ENCODE measurements around the gene ARHGAP26. TPM values are rescaled to one million over a fixed set of nuclear protein-coding genes. Genes with fewer than 3 reads are reported as not detected.
A peak's percentile ranks its signal among the peaks of the same experiment; 100 is the strongest.

Gene ARHGAP26
- total and polyA plus RNA-seq, 2 of the 4 experiments (the other 2 are of a cell fraction): 0.54 to 0.56 TPM

- H2BK15ac ChIP-seq (ENCODE audit: low read depth, low read length): peak overlapping the region; percentile 86; the same call in 1 of the 3 replicates
- ATAC-seq (ENCODE audit: low read depth): no peak
- H3K27ac ChIP-seq (ENCODE audit: insufficient read depth, low read length): no peak overlapping the region
- no peak overlapping the region for H4K5ac ChIP-seq (ENCODE audit: low read depth, low read length)
- DNase-seq: no peak
- no peak overlapping the region for H3K23ac ChIP-seq (ENCODE audit: low read depth, low read length)
- WGBS, 2 experiments (ENCODE audit: extremely low coverage in 2 of 2, insufficient read length in 1 of 2): 100% methylated on average over 1 of the region's 5 CpGs; no CpG with 5 or more reads in 1 of the 2 experiments
- ChIA-PET POLR2A (ENCODE audit: unreplicated experiment) (no interaction called here), CTCF (no interaction called here)
- no peak overlapping the region for H3K56ac ChIP-seq (ENCODE audit: extremely low read depth, insufficient read depth, low read length)
- intact Hi-C loops (cut with micrococcal nuclease) (no loop called here), in situ Hi-C loops (cut with MboI; ENCODE audit: low sequenced_read_pairs) (no loop called here), dilution Hi-C loops (cut with HindIII; ENCODE audit: low sequenced_read_pairs, unreplicated experiment) (no loop called here)
- peak overlapping the region; percentile 53 for H2BK120ac ChIP-seq (ENCODE audit: low read depth, low read length)
- no peaks in the 10 kb centered on the region for H3K36me3 ChIP-seq (ENCODE audit: control insufficient read depth, insufficient read depth, low read length)
- no peak overlapping the region; the same call in 1 of the 2 replicates for H2AK5ac ChIP-seq (ENCODE audit: low read depth, low read length)
- BruUV-seq (replicated peaks): no TSS peak
- TF ChIP-seq MAZ (IDR thresholded peaks at IDR 0.05; ENCODE audit: borderline replicate concordance, low read depth, low read length) (no peak), CTCF (conservative IDR thresholded peaks at IDR 0.05; ENCODE audit: low read depth, low read length) (no peak), USF2 (IDR thresholded peaks at IDR 0.05; ENCODE audit: low read depth, low read length) (no peak), RAD21 (IDR thresholded peaks at IDR 0.05; ENCODE audit: low read length) (no peak), BHLHE40 (IDR thresholded peaks at IDR 0.05; ENCODE audit: low read depth, low read length) (no peak), RFX5 (IDR thresholded peaks at IDR 0.05; ENCODE audit: low read depth, low read length) (no peak), MXI1 (IDR thresholded peaks at IDR 0.05; ENCODE audit: borderline replicate concordance, low read depth, low read length) (no peak), FOS (IDR thresholded peaks at IDR 0.05; ENCODE audit: low read depth, low read length) (no peak), CHD1 (IDR thresholded peaks at IDR 0.05; ENCODE audit: low read depth, low read length) (no peak), POLR2A (IDR thresholded peaks at IDR 0.05; ENCODE audit: low read depth, low read length) (no peak), SMC3 (IDR thresholded peaks at IDR 0.05; ENCODE audit: low read depth, low read length) (no peak)
- peaks cover 0 to 18% of the 10 kb centered on the region in 2 experiments; a peak in 1 of 4 replicates for H3K79me1 ChIP-seq (ENCODE audit: low read depth in 1 of 2, low read length in 2 of 2)
- peaks cover 30% of the 10 kb centered on the region for H3K9me1 ChIP-seq (ENCODE audit: insufficient read depth, low read length)
- H4K91ac ChIP-seq (ENCODE audit: insufficient read depth, low read depth, low read length): no peak overlapping the region
- H3K4ac ChIP-seq (ENCODE audit: low read depth, low read length): no peak overlapping the region
- no peaks in the 10 kb centered on the region for H4K20me1 ChIP-seq (ENCODE audit: insufficient read depth, low read length)
- no peak overlapping the region for H3K9ac ChIP-seq (ENCODE audit: low read depth, low read length)
- no peak overlapping the region for H3K4me3 ChIP-seq (ENCODE audit: insufficient read depth, low read depth, low read length)
- peak overlapping the region; percentile 73; the same call in 1 of the 2 replicates for H2BK20ac ChIP-seq (ENCODE audit: low read depth, low read length)
- H2AK9ac ChIP-seq (replicated peaks; ENCODE audit: low read depth, low read length, poor library complexity): no peak overlapping the region
- no peak overlapping the region for H3K4me2 ChIP-seq (ENCODE audit: low read depth, low read length)
- peaks cover 32% of the 10 kb centered on the region for H3K4me1 ChIP-seq (ENCODE audit: control insufficient read depth, insufficient read depth, low read length)
- no peaks in the 10 kb centered on the region for H3K9me3 ChIP-seq (ENCODE audit: control insufficient read depth, insufficient read depth, low read length)
- no peak overlapping the region for H4K8ac ChIP-seq (ENCODE audit: low read depth in 2 of 2, low read length in 2 of 2)
- no peaks in the 10 kb centered on the region for H3K27me3 ChIP-seq (ENCODE audit: control insufficient read depth, insufficient read depth, low read length)
- no peak overlapping the region for H2AFZ ChIP-seq (replicated peaks; ENCODE audit: low read length, poor library complexity)
- H3K14ac ChIP-seq (replicated peaks; ENCODE audit: low read depth, low read length): peak overlapping the region; percentile 24; the same call in 1 of the 2 replicates
- no peak overlapping the region for H3K18ac ChIP-seq (ENCODE audit: low read depth, low read length)
- no peak overlapping the region for H2BK5ac ChIP-seq (ENCODE audit: low read depth, low read length, poor library complexity, severe bottlenecking)
These were observed 55.9 kb downstream of the ARHGAP26 start for GRCh38 chr5:142826093-142826492.
